GM21723 (cell line): ENCODE measurements around the gene INTS7.
"Not testable (repeated sequence)": the region's sequence is repeated elsewhere in the genome, so short reads cannot be mapped to it uniquely, and the experiment has no call there.

Experiments used
- ATAC-seq: cut with Tn5 transposase; IDR thresholded peaks from one replicate; pipeline ENCODE4 v1.9.1; 2021; ENCODE audit warnings: mild to moderate bottlenecking, moderate library complexity; ENCODE audit not compliant: unreplicated experiment

The INTS7 gene

GRCh38 chr1:212039622-212040021, 4.3 kb upstream of the INTS7 start:
- no peak for ATAC-seq

- ATAC-seq = no peak
These were observed 2.5 kb upstream of the INTS7 start for GRCh38 chr1:212037900-212038299.

- ATAC-seq = peak; percentile 25
These were observed 663 bp upstream of the INTS7 start for GRCh38 chr1:212035835-212036605.

GRCh38 chr1:212034516-212035122, 738 bp downstream of the INTS7 start:
- peak; percentile 9 for ATAC-seq

- no peak for ATAC-seq
These were observed 4.3 kb downstream of the INTS7 start for GRCh38 chr1:212030936-212031528.

- ATAC-seq = not testable (repeated sequence)
These were observed 7.6 kb downstream of the INTS7 start for GRCh38 chr1:212027727-212028126.

- ATAC-seq = no peak
These were observed 10.7 kb downstream of the INTS7 start for GRCh38 chr1:212024469-212025149.

- ATAC-seq = not testable (repeated sequence)
These were observed 12.4 kb downstream of the INTS7 start for GRCh38 chr1:212022908-212023307.

- ATAC-seq = no peak
These were observed 13.8 kb downstream of the INTS7 start for GRCh38 chr1:212021563-212021962.

GRCh38 chr1:212020975-212021374, 14.4 kb downstream of the INTS7 start:
- no peak for ATAC-seq

GRCh38 chr1:212013672-212014071, 21.7 kb downstream of the INTS7 start:
- no peak for ATAC-seq

- peak; percentile 99 for ATAC-seq
These were observed 23.2 kb downstream of the INTS7 start for GRCh38 chr1:212012034-212012740.

- ATAC-seq = no peak
These were observed 25.4 kb downstream of the INTS7 start for GRCh38 chr1:212010004-212010403.

- ATAC-seq = no peak
These were observed 25.8 kb downstream of the INTS7 start for GRCh38 chr1:212009561-212009960.

GRCh38 chr1:212007886-212008285, 27.5 kb downstream of the INTS7 start:
- no peak for ATAC-seq

GRCh38 chr1:212007178-212007577, 28.2 kb downstream of the INTS7 start:
- ATAC-seq = no peak

GRCh38 chr1:212004895-212005608, 30.3 kb downstream of the INTS7 start:
- no peak for ATAC-seq

GRCh38 chr1:212002536-212002935, 32.8 kb downstream of the INTS7 start:
- ATAC-seq = no peak

- not testable (repeated sequence) for ATAC-seq
These were observed 37.9 kb downstream of the INTS7 start for GRCh38 chr1:211997426-211997825.

GRCh38 chr1:211991695-211992094, 43.7 kb downstream of the INTS7 start:
- ATAC-seq = no peak
